IMR-90 (cell line): ENCODE results near the gene SNCA. TPM values are rescaled to one million over a fixed set of nuclear protein-coding genes. Genes with fewer than 3 reads are reported as not detected.

Experiments
- ATAC-seq: fragments of 200-7000 bp; cut with Tn5 transposase; 2 replicates; pipeline ENCODE4 v1.9.1; 2020; ENCODE audit warnings: low read depth, mild to moderate bottlenecking, moderate library complexity
- BruUV-seq: library from RNA; stranded (reverse); fragments of 400-500 nt; replicated peaks from 2 replicates; lab custom pipeline; 2021; lab: Mats Ljungman, UMichigan
- CTCF ChIA-PET: fragments of 300-600 bp; formaldehyde crosslinking; extraction: SDS; loops from one replicate; lab custom pipeline; 2021; ENCODE audit warnings: antibody characterized with exemption; lab: Yijun Ruan, JAX
- POLR2A ChIA-PET: fragments of 300-600 bp; sonication (Branson Sonifier 250); formaldehyde crosslinking; loops from one replicate; lab custom pipeline; 2022; ENCODE audit warnings: antibody characterized with exemption; ENCODE audit not compliant: unreplicated experiment; lab: Charles Lee
- DNase-seq: peaks from one replicate; pipeline ENCODE4 v3.0.0; 2013
- H2AFZ ChIP-seq: replicated peaks from 2 replicates; pipeline ENCODE3; 2013; ENCODE audit warnings: low read length, mild to moderate bottlenecking; ENCODE audit not compliant: poor library complexity
- H2AK5ac ChIP-seq: 2 replicates; pipeline ENCODE4 v1.6.1; 2013; ENCODE audit warnings: low read depth, low read length, inconsistent platforms
- H2AK9ac ChIP-seq: replicated peaks from 2 replicates; pipeline ENCODE3; 2013; ENCODE audit warnings: mild to moderate bottlenecking, low read depth, low read length, moderate library complexity; ENCODE audit not compliant: poor library complexity
- H2BK120ac ChIP-seq: 2 replicates; pipeline ENCODE4 v1.6.1; 2013; ENCODE audit warnings: low read depth, low read length, inconsistent platforms
- H2BK15ac ChIP-seq: 3 replicates; pipeline ENCODE4 v1.6.1; 2013; ENCODE audit warnings: low read depth, low read length, inconsistent platforms
- H2BK20ac ChIP-seq: 2 replicates; pipeline ENCODE4 v1.6.1; 2013; ENCODE audit warnings: low read depth, mild to moderate bottlenecking, inconsistent platforms, low read length, moderate library complexity
- H2BK5ac ChIP-seq: 2 replicates; pipeline ENCODE4 v1.6.1; 2013; ENCODE audit warnings: mild to moderate bottlenecking, low read depth, low read length, inconsistent platforms; ENCODE audit not compliant: poor library complexity, severe bottlenecking
- H3K14ac ChIP-seq: replicated peaks from 2 replicates; pipeline ENCODE4 v1.6.1; 2013; ENCODE audit warnings: low read depth, low read length, inconsistent platforms
- H3K18ac ChIP-seq: 2 replicates; pipeline ENCODE4 v1.6.1; 2013; ENCODE audit warnings: low read depth, low read length, control low read depth
- H3K23ac ChIP-seq: 2 replicates; pipeline ENCODE4 v1.6.1; 2013; ENCODE audit warnings: low read depth, low read length, inconsistent platforms
- H3K27ac ChIP-seq: 2 replicates; pipeline ENCODE4 v1.5.1; 2013; ENCODE audit warnings: mild to moderate bottlenecking, control low read depth, low read length; ENCODE audit not compliant: insufficient read depth
- H3K27me3 ChIP-seq: 2 replicates; pipeline ENCODE4 v1.6.1; 2013; ENCODE audit warnings: low read length; ENCODE audit not compliant: control insufficient read depth, insufficient read depth
- H3K36me3 ChIP-seq: 2 replicates; pipeline ENCODE4 v1.6.1; 2013; ENCODE audit warnings: low read length, mixed read lengths; ENCODE audit not compliant: control insufficient read depth, insufficient read depth
- H3K4ac ChIP-seq: 2 replicates; pipeline ENCODE4 v1.6.1; 2013; ENCODE audit warnings: low read depth, low read length, inconsistent platforms
- H3K4me1 ChIP-seq: 2 replicates; pipeline ENCODE4 v1.6.1; 2013; ENCODE audit warnings: low read length, mixed read lengths; ENCODE audit not compliant: control insufficient read depth, insufficient read depth
- H3K4me2 ChIP-seq: 2 replicates; pipeline ENCODE4 v1.6.1; 2013; ENCODE audit warnings: low read depth, mild to moderate bottlenecking, control low read depth, low read length, moderate library complexity
- H3K4me3 ChIP-seq: 2 replicates; pipeline ENCODE4 v1.5.1; 2013; ENCODE audit warnings: low read depth, mild to moderate bottlenecking, control low read depth, low read length, moderate library complexity; ENCODE audit not compliant: insufficient read depth
- H3K56ac ChIP-seq: 2 replicates; pipeline ENCODE4 v1.6.1; 2013; ENCODE audit warnings: low read length, inconsistent platforms; ENCODE audit not compliant: insufficient read depth; ENCODE audit errors: extremely low read depth
- H3K79me1 ChIP-seq, 2 experiments: 2 replicates each; pipeline ENCODE4 v1.6.1; 2013; ENCODE audit warnings: low read length in 2 of 2, inconsistent platforms in 1 of 2, low read depth in 1 of 2
- H3K9ac ChIP-seq: 2 replicates; pipeline ENCODE4 v1.6.1; 2013; ENCODE audit warnings: low read depth, low read length, control low read depth
- H3K9me1 ChIP-seq: 2 replicates; pipeline ENCODE4 v1.6.1; 2013; ENCODE audit warnings: low read length, inconsistent platforms; ENCODE audit not compliant: insufficient read depth
- H3K9me3 ChIP-seq: 2 replicates; pipeline ENCODE4 v1.6.1; 2013; ENCODE audit warnings: low read length; ENCODE audit not compliant: control insufficient read depth, insufficient read depth
- H4K20me1 ChIP-seq: 2 replicates; pipeline ENCODE4 v1.6.1; 2013; ENCODE audit warnings: low read length, inconsistent platforms; ENCODE audit not compliant: insufficient read depth
- H4K5ac ChIP-seq: 2 replicates; pipeline ENCODE4 v1.6.1; 2013; ENCODE audit warnings: mild to moderate bottlenecking, low read depth, low read length, control low read depth
- H4K8ac ChIP-seq, 2 experiments: 2 replicates each; pipeline ENCODE4 v1.6.1; 2013; ENCODE audit warnings: low read depth in 2 of 2, low read length in 2 of 2, control low read depth in 1 of 2, inconsistent platforms in 1 of 2
- H4K91ac ChIP-seq: 2 replicates; pipeline ENCODE4 v1.6.1; 2013; ENCODE audit warnings: low read depth, low read length, inconsistent platforms; ENCODE audit not compliant: insufficient read depth
- BHLHE40 ChIP-seq: fragments of 150-350 bp; IDR thresholded peaks from 2 replicates; pipeline ENCODE4 v1.6.1; 2016; ENCODE audit warnings: mild to moderate bottlenecking, low read depth, low read length
- CEBPB ChIP-seq: IDR thresholded peaks from 2 replicates; pipeline ENCODE4 v1.6.1; 2012; ENCODE audit warnings: low read depth, low read length, improper control_type of control experiment
- CHD1 ChIP-seq: IDR thresholded peaks from 2 replicates; pipeline ENCODE4 v1.6.1; 2012; ENCODE audit warnings: low read depth, low read length, improper control_type of control experiment
- CTCF ChIP-seq: conservative IDR thresholded peaks from 2 replicates; pipeline ENCODE4 v1.5.1; 2012; ENCODE audit warnings: mild to moderate bottlenecking, low read depth, low read length, improper control_type of control experiment
- FOS ChIP-seq: fragments of 150-350 bp; IDR thresholded peaks from 2 replicates; pipeline ENCODE4 v1.6.1; 2016; ENCODE audit warnings: low read depth, low read length
- MAFK ChIP-seq: IDR thresholded peaks from 2 replicates; pipeline ENCODE4 v1.6.1; 2012; ENCODE audit warnings: low read depth, low read length, improper control_type of control experiment
- NFE2L2 ChIP-seq: fragments of 150-350 bp; IDR thresholded peaks from 2 replicates; pipeline ENCODE4 v1.6.1; 2016; ENCODE audit warnings: low read depth, mild to moderate bottlenecking, low read length
- POLR2A ChIP-seq: IDR thresholded peaks from 2 replicates; pipeline ENCODE4 v1.6.1; 2012; ENCODE audit warnings: mild to moderate bottlenecking, low read depth, low read length
- RAD21 ChIP-seq: IDR thresholded peaks from 2 replicates; pipeline ENCODE4 v1.6.1; 2012; ENCODE audit warnings: low read length, improper control_type of control experiment
- RCOR1 ChIP-seq: IDR thresholded peaks from 2 replicates; pipeline ENCODE4 v1.6.1; 2012; ENCODE audit warnings: mild to moderate bottlenecking, low read length, improper control_type of control experiment; ENCODE audit not compliant: insufficient replicate concordance
- RFX5 ChIP-seq: IDR thresholded peaks from 2 replicates; pipeline ENCODE4 v1.8.0; 2012; ENCODE audit warnings: low read depth, mild to moderate bottlenecking, low read length, moderate library complexity
- SMC3 ChIP-seq: fragments of 150-350 bp; IDR thresholded peaks from 2 replicates; pipeline ENCODE4 v1.6.1; 2016; ENCODE audit warnings: low read depth, mild to moderate bottlenecking, antibody characterized with exemption, low read length, moderate library complexity
- WGBS, 2 experiments: methylation state at CpG; one replicate each; pipeline versions ENCODE4 v1.1.5 to v1.1.7; 2013; ENCODE audit warnings: missing lambda C conversion rate in 2 of 2; ENCODE audit not compliant: insufficient read length in 1 of 2; ENCODE audit errors: extremely low coverage in 2 of 2; 5-methylcytosine and 5-hydroxymethylcytosine counted together
- dilution Hi-C: fragments of 300-500 bp; cut with HindIII; formaldehyde crosslinking; loops from one replicate; pipeline ENCODE4 v1.14.3; 2018; ENCODE audit warnings: low sequenced_read_pairs; ENCODE audit not compliant: unreplicated experiment
- in situ Hi-C: fragments of 300-500 bp; cut with MboI; formaldehyde crosslinking; loops from 3 replicates; pipeline ENCODE4 v1.14.3; 2019; ENCODE audit warnings: low sequenced_read_pairs, inconsistent platforms, mixed read lengths
- intact Hi-C: fragments of 100-400 bp; cut with micrococcal nuclease; formaldehyde crosslinking; loops from 2 replicates; pipeline ENCODE4 v1.10.0; 2022
- polyA plus RNA-seq, 3 experiments: library from polyadenylated mRNA; depleted of rRNA; stranded (reverse); fragments of >200 nt; gene quantifications; 2 replicates each; pipeline ENCODE4 v1.2.3, GENCODE V29; 2012; ENCODE audit warnings: low replicate concordance in 1 of 3
- total RNA-seq: library from RNA; depleted of rRNA; stranded (reverse); fragments of >200 nt; gene quantifications from 2 replicates; pipeline ENCODE4 v1.2.3, GENCODE V29; 2012
- TF ChIP-seq, protein P1 (sequence below): fragments of 150-350 bp; IDR thresholded peaks from 2 replicates; pipeline ENCODE4 v1.6.1; 2017; ENCODE audit warnings: mild to moderate bottlenecking, antibody characterized with exemption, low read length, low read depth

SNCA gene
- total and polyA plus RNA-seq, 2 of the 4 experiments (the other 2 are of a cell fraction): 0.36 to 0.46 TPM

- TF ChIP-seq, protein P1, sequence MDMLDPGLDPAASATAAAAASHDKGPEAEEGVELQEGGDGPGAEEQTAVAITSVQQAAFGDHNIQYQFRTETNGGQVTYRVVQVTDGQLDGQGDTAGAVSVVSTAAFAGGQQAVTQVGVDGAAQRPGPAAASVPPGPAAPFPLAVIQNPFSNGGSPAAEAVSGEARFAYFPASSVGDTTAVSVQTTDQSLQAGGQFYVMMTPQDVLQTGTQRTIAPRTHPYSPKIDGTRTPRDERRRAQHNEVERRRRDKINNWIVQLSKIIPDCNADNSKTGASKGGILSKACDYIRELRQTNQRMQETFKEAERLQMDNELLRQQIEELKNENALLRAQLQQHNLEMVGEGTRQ: no peak
- TF ChIP-seq CHD1 (no peak), MAFK (no peak)
Observed at GRCh38 chr4:89784686-89785231, 52.2 kb downstream of the SNCA start (continued).

DNA sequence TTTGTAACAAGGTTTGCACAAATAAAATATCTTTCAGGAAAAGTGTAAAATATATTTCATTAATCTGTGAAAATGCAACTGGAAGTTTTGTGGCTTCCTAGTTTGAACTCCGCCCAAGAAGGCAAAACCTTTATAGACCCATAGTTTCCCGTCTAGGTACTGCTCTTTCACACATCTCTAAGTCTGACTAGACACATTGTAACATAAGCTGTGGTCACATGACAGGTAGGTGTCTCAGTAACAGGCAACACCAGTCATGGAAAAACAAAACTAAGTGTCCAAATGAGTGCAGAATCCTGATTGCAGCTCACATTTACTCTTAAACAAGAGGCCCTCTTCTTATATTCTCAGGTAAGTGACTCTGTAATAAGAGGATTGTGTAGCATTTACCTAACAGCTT is 55.6 kb downstream of the SNCA start:
- TF ChIP-seq RCOR1 (no peak), CHD1 (no peak), BHLHE40 (no peak), CTCF (no peak), SMC3 (no peak), CEBPB (no peak), NFE2L2 (no peak), FOS (no peak), POLR2A (no peak), RAD21 (no peak), RFX5 (no peak)
- TF ChIP-seq, protein P1: no peak
- Histone ChIP-seq H4K5ac (no peak overlapping the region), H3K9me1 (no peaks in the 10 kb centered on the region), H2AK9ac (no peak overlapping the region), H3K9ac (no peak overlapping the region), H2AFZ (no peak overlapping the region), H3K14ac (no peak overlapping the region), H3K18ac (no peak overlapping the region), H2BK15ac (no peak overlapping the region), H3K56ac (no peak overlapping the region), H3K4me2 (no peak overlapping the region), H4K20me1 (no peaks in the 10 kb centered on the region), H3K27ac (no peak overlapping the region), H4K8ac (no peak overlapping the region), H3K9me3 (no peaks in the 10 kb centered on the region), H3K4ac (no peak overlapping the region), H2BK5ac (no peak overlapping the region), H2BK20ac (no peak overlapping the region), H3K36me3 (no peaks in the 10 kb centered on the region), H2AK5ac (no peak overlapping the region), H3K23ac (no peak overlapping the region), H3K79me1 (no peaks in the 10 kb centered on the region), H3K27me3 (no peaks in the 10 kb centered on the region), H2BK120ac (no peak overlapping the region), H3K4me1 (no peaks in the 10 kb centered on the region), H4K91ac (no peak overlapping the region), H3K4me3 (no peak overlapping the region)
- intact Hi-C loops (no loop called here), in situ Hi-C loops (no loop called here), dilution Hi-C loops (no loop called here)
- DNase-seq: no peak
- WGBS, 2 experiments: no CpG with 5 or more reads among the region's 2 CpGs
- POLR2A ChIA-PET: no interaction called here
- ATAC-seq: no peak
- BruUV-seq: no TSS peak
- CTCF ChIA-PET: no interaction called here
